KOPT-K1 (cell line): ENCODE results near the gene PACSIN2.
"Not testable (repeated sequence)": the region's sequence is repeated elsewhere in the genome, so short reads cannot be mapped to it uniquely, and the experiment has no call there.

ENCODE experiments used
- H3K27ac ChIP-seq: fragments of 200-600 bp; sonication (generic); 2 replicates; pipeline ENCODE4 v1.5.1; 2016; ENCODE audit warnings: antibody characterized with exemption, mild to moderate bottlenecking, low read depth, low read length; ENCODE audit not compliant: poor library complexity, severe bottlenecking
- H3K36me3 ChIP-seq: fragments of 200-600 bp; sonication (generic); 2 replicates; pipeline ENCODE4 v1.5.1; 2017; ENCODE audit warnings: antibody characterized with exemption, mild to moderate bottlenecking, low read length, moderate library complexity; ENCODE audit not compliant: insufficient read depth
- H3K9me3 ChIP-seq: fragments of 200-600 bp; sonication (generic); 2 replicates; pipeline ENCODE4 v1.5.1; 2017; ENCODE audit warnings: antibody characterized with exemption, low read length, mild to moderate bottlenecking; ENCODE audit not compliant: insufficient read depth, poor library complexity, severe bottlenecking

The PACSIN2 gene

GRCh38 chr22:42927966-42928365 lies 87.0 kb downstream of the PACSIN2 start:
- Histone ChIP-seq H3K36me3 (no peaks in the 10 kb centered on the region), H3K9me3 (no peaks in the 10 kb centered on the region), H3K27ac (no peak overlapping the region)

GRCh38 chr22:42926768-42927167 lies 88.2 kb downstream of the PACSIN2 start:
- no peak overlapping the region for H3K27ac ChIP-seq
- no peaks in the 10 kb centered on the region for H3K9me3 ChIP-seq
- H3K36me3 ChIP-seq: no peaks in the 10 kb centered on the region

- H3K27ac ChIP-seq: no peak overlapping the region
- H3K36me3 ChIP-seq: no peaks in the 10 kb centered on the region
- H3K9me3 ChIP-seq: no peaks in the 10 kb centered on the region
Measured at GRCh38 chr22:42926104-42926503, 88.8 kb downstream of the PACSIN2 start.

GRCh38 chr22:42925598-42925997 lies 89.4 kb downstream of the PACSIN2 start:
- Histone ChIP-seq H3K36me3 (no peaks in the 10 kb centered on the region), H3K27ac (no peak overlapping the region), H3K9me3 (no peaks in the 10 kb centered on the region)

GRCh38 chr22:42925031-42925430 lies 89.9 kb downstream of the PACSIN2 start:
- not testable (repeated sequence) for H3K27ac ChIP-seq, H3K9me3 ChIP-seq, H3K36me3 ChIP-seq

GRCh38 chr22:42924436-42924835 lies 90.5 kb downstream of the PACSIN2 start:
- H3K36me3 ChIP-seq: no peaks in the 10 kb centered on the region
- H3K9me3 ChIP-seq: no peaks in the 10 kb centered on the region
- H3K27ac ChIP-seq: no peak overlapping the region

- no peak overlapping the region for H3K27ac ChIP-seq
Measured at GRCh38 chr22:42922374-42923191, 92.4 kb downstream of the PACSIN2 start.

GRCh38 chr22:42920101-42920820 lies 94.7 kb downstream of the PACSIN2 start:
- Histone ChIP-seq H3K9me3 (no peaks in the 10 kb centered on the region), H3K27ac (no peak overlapping the region), H3K36me3 (no peaks in the 10 kb centered on the region)

More at GRCh38 chr22:42922374-42923191, 92.4 kb downstream of the PACSIN2 start:
- no peaks in the 10 kb centered on the region for H3K36me3 ChIP-seq
- no peaks in the 10 kb centered on the region for H3K9me3 ChIP-seq

GRCh38 chr22:42919199-42919598 lies 95.8 kb downstream of the PACSIN2 start:
- Histone ChIP-seq H3K9me3 (no peaks in the 10 kb centered on the region), H3K36me3 (no peaks in the 10 kb centered on the region), H3K27ac (no peak overlapping the region)

- Histone ChIP-seq H3K9me3 (no peaks in the 10 kb centered on the region), H3K27ac (no peak overlapping the region), H3K36me3 (no peaks in the 10 kb centered on the region)
Measured at GRCh38 chr22:42918500-42918899, 96.4 kb downstream of the PACSIN2 start.

- H3K9me3 ChIP-seq, H3K27ac ChIP-seq: not testable (repeated sequence)
Measured at GRCh38 chr22:42917358-42917757, 97.6 kb downstream of the PACSIN2 start.

GRCh38 chr22:42915980-42916765 lies 98.8 kb downstream of the PACSIN2 start:
- 0 out of 2 replicates have a peak, but pooled peaks cover 6% of the 10 kb centered on the region for H3K36me3 ChIP-seq
- H3K27ac ChIP-seq: no peak overlapping the region
- H3K9me3 ChIP-seq: no peaks in the 10 kb centered on the region

More at GRCh38 chr22:42917358-42917757, 97.6 kb downstream of the PACSIN2 start:
- not testable (repeated sequence) for H3K36me3 ChIP-seq

GRCh38 chr22:42914511-42915076 lies 100.4 kb downstream of the PACSIN2 start:
- Histone ChIP-seq H3K36me3 (peaks cover 15% of the 10 kb centered on the region; the same call in 1 of the 2 replicates), H3K27ac (no peak overlapping the region), H3K9me3 (no peaks in the 10 kb centered on the region)

GRCh38 chr22:42913874-42914510 lies 101.0 kb downstream of the PACSIN2 start:
- H3K9me3 ChIP-seq: no peaks in the 10 kb centered on the region
- no peak overlapping the region for H3K27ac ChIP-seq
- peaks cover 19% of the 10 kb centered on the region; the same call in 1 of the 2 replicates for H3K36me3 ChIP-seq
